A673 (cell line): ENCODE results near the gene COMMD6. TPM values are rescaled to one million over a fixed set of nuclear protein-coding genes. Genes with fewer than 3 reads are reported as not detected.

Experiments used
- BruUV-seq: library from RNA; stranded (reverse); fragments of 400-500 nt; replicated peaks from 2 replicates; lab custom pipeline; 2021; lab: Mats Ljungman, UMichigan
- CTCF ChIA-PET: fragments of 300-600 bp; sonication (Branson Sonifier 250); formaldehyde crosslinking; loops from one replicate; lab custom pipeline; 2022; ENCODE audit warnings: antibody characterized with exemption; lab: Charles Lee
- POLR2A ChIA-PET: fragments of 300-600 bp; sonication (Branson Sonifier 250); formaldehyde crosslinking; loops from one replicate; lab custom pipeline; 2022; ENCODE audit warnings: antibody characterized with exemption; ENCODE audit not compliant: low non-redundant PET; lab: Charles Lee
- DNase-seq: peaks from one replicate; pipeline ENCODE4 v3.0.0-alpha.2; 2015; ENCODE audit warnings: low spot score
- H3K27ac ChIP-seq: fragments of 200-600 bp; sonication (generic); 2 replicates; pipeline ENCODE4 v1.5.1; 2016; ENCODE audit warnings: mixed run types, low read depth, mild to moderate bottlenecking, mixed read lengths, antibody characterized with exemption, low read length; ENCODE audit not compliant: poor library complexity, severe bottlenecking
- H3K27me3 ChIP-seq: fragments of 200-600 bp; sonication (generic); replicated peaks from 2 replicates; pipeline ENCODE4 v1.6.1; 2017; ENCODE audit warnings: mixed run types, low read depth, mild to moderate bottlenecking, mixed read lengths, antibody characterized with exemption, low read length; ENCODE audit not compliant: insufficient read depth, poor library complexity
- H3K36me3 ChIP-seq: fragments of 200-600 bp; sonication (generic); 2 replicates; pipeline ENCODE4 v1.6.1; 2016; ENCODE audit warnings: mixed run types, mild to moderate bottlenecking, mixed read lengths, antibody characterized with exemption, low read length; ENCODE audit not compliant: insufficient read depth, poor library complexity, severe bottlenecking
- H3K4me1 ChIP-seq: fragments of 200-600 bp; sonication (generic); 2 replicates; pipeline ENCODE4 v1.6.1; 2017; ENCODE audit warnings: mixed run types, mild to moderate bottlenecking, mixed read lengths, antibody characterized with exemption, low read length; ENCODE audit not compliant: insufficient read depth, poor library complexity, severe bottlenecking
- H3K4me3 ChIP-seq: fragments of 200-600 bp; sonication (generic); 2 replicates; pipeline ENCODE4 v1.5.1; 2016; ENCODE audit warnings: low read depth, mixed run types, mild to moderate bottlenecking, mixed read lengths, low read length; ENCODE audit not compliant: poor library complexity, severe bottlenecking
- H3K9me3 ChIP-seq: fragments of 200-600 bp; sonication (generic); 2 replicates; pipeline ENCODE4 v1.6.1; 2016; ENCODE audit warnings: mixed run types, low read depth, mild to moderate bottlenecking, mixed read lengths, antibody characterized with exemption, low read length; ENCODE audit not compliant: poor library complexity, severe bottlenecking
- EZH2 ChIP-seq: fragments of 200-600 bp; sonication (generic); IDR thresholded peaks from 2 replicates; pipeline ENCODE4 v1.6.1; 2017; ENCODE audit warnings: borderline replicate concordance, low read depth, mild to moderate bottlenecking, mixed read lengths, antibody characterized with exemption, low read length; ENCODE audit not compliant: poor library complexity, severe bottlenecking
- intact Hi-C: fragments of 100-400 bp; cut with micrococcal nuclease; formaldehyde crosslinking; loops from one replicate; pipeline ENCODE4 v1.10.0; 2022; ENCODE audit not compliant: unreplicated experiment
- total RNA-seq: library from RNA; stranded (reverse); gene quantifications from 2 replicates; pipeline ENCODE4 v1.2.3, GENCODE V29; 2021
- TF ChIP-seq, protein P1 (sequence below): fragments of 300-800, 200-600 bp; sonication (generic); conservative IDR thresholded peaks from 2 replicates; pipeline ENCODE4 v1.5.1; 2017; ENCODE audit warnings: low read depth, mild to moderate bottlenecking, antibody characterized with exemption, low read length, moderate library complexity, mixed read lengths

COMMD6 gene
- total RNA-seq, 1 experiment from 2014 or later = 60.4 TPM

DNA sequence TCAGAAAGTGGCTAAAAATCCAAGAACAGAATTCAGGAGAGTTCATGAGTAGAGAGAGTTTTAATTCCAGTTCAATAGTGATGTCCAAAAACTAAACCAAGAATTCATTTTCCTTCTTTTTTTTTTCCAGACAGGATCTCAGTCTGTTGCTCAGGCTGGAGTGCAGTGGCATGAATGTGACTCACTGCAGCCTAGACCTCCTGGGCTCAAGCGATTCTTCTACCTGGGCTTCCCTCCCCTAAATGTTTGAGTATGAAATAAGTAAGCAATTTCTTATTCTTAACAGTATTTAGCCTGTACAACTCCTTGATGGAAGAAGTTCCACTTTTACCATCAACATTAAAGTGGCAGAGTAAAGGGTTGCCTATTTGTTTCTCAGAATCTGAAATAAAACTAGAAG, 3.8 kb downstream of the COMMD6 start:
- TF ChIP-seq, protein P1, sequence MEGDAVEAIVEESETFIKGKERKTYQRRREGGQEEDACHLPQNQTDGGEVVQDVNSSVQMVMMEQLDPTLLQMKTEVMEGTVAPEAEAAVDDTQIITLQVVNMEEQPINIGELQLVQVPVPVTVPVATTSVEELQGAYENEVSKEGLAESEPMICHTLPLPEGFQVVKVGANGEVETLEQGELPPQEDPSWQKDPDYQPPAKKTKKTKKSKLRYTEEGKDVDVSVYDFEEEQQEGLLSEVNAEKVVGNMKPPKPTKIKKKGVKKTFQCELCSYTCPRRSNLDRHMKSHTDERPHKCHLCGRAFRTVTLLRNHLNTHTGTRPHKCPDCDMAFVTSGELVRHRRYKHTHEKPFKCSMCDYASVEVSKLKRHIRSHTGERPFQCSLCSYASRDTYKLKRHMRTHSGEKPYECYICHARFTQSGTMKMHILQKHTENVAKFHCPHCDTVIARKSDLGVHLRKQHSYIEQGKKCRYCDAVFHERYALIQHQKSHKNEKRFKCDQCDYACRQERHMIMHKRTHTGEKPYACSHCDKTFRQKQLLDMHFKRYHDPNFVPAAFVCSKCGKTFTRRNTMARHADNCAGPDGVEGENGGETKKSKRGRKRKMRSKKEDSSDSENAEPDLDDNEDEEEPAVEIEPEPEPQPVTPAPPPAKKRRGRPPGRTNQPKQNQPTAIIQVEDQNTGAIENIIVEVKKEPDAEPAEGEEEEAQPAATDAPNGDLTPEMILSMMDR = no peak
- no peak for TF ChIP-seq EZH2
- DNase-seq = no peak
- ChIA-PET POLR2A (no interaction called here), CTCF (no interaction called here)
- BruUV-seq = no TSS peak
- H3K27me3 ChIP-seq = no peaks in the 10 kb centered on the region
- peaks cover 6% of the 10 kb centered on the region for H3K4me1 ChIP-seq
- H3K9me3 ChIP-seq = no peaks in the 10 kb centered on the region
- intact Hi-C loops = no loop called here
- H3K4me3 ChIP-seq = no peak overlapping the region
- H3K36me3 ChIP-seq = peaks cover 5% of the 10 kb centered on the region
- no peak overlapping the region for H3K27ac ChIP-seq

DNA sequence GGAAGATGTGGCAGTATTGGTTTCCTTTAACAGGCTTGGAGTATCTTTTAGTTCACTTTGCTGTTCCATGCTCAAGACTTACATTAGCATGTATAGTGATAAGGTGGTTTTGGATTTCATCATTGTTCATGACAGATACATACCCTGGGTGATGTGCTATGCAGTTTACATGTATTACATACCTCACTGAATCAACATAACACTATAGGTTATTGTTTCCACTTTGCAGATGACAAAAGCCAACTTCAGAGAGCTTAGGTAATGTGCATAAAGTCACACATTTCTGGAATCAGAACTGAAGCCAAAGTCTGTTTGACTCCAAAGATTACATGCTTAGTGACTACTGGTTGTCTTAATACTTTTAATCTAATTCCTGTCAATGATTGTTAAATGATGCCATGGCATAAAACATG, 7.1 kb downstream of the COMMD6 start:
- Histone ChIP-seq H3K27me3 (no peaks in the 10 kb centered on the region), H3K9me3 (no peaks in the 10 kb centered on the region), H3K4me3 (no peak overlapping the region), H3K36me3 (peaks cover 8% of the 10 kb centered on the region), H3K27ac (no peak overlapping the region), H3K4me1 (peaks cover 4% of the 10 kb centered on the region)
- TF ChIP-seq EZH2 = no peak
- TF ChIP-seq, protein P1 = no peak
- CTCF ChIA-PET = no interaction called here
- POLR2A ChIA-PET = no interaction called here
- intact Hi-C loops = no loop called here
- BruUV-seq = no TSS peak
- DNase-seq = no peak

GRCh38 chr13:75521956-75522355, 15.7 kb downstream of the COMMD6 start:
- H3K36me3 ChIP-seq = peaks cover 2% of the 10 kb centered on the region
- H3K4me3 ChIP-seq = no peak overlapping the region
- TF ChIP-seq EZH2 = no peak
- TF ChIP-seq, protein P1 = no peak
- no peak overlapping the region for H3K27ac ChIP-seq
- no peaks in the 10 kb centered on the region for H3K9me3 ChIP-seq
- intact Hi-C loops = no loop called here
- DNase-seq = no peak
- BruUV-seq = no TSS peak
- peaks cover 4% of the 10 kb centered on the region for H3K4me1 ChIP-seq
- no peaks in the 10 kb centered on the region for H3K27me3 ChIP-seq
- CTCF ChIA-PET = no interaction called here
- POLR2A ChIA-PET = no interaction called here
